ENCODE data around the gene PPP6R3.

PPP6R3 gene

DNA sequence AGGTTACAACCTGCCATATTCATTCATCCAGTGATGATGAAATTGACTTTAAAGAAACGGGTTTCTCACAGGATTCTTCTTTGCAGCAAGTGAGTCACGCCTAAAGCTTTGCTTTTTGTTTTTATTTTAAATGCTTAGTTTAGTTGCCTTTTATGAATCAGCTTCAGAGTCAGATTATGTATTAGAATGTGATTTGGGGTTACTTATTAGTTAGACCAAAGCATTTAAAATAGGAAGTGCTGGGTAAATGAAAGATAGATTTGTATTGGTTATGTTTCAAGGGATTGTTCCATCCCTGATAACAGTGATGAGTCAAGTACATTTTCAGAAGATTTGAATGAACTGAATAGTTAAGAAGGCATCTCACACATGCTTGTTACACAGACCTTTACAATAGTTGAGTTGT, 122.5 kb downstream of the PPP6R3 start:
- Mint-ChIP-seq H3K9me3 (no peaks in the 10 kb centered on the region), H3K27me3 (no peaks in the 10 kb centered on the region), H3K27ac (peak overlapping the region; percentile 0), H3K4me1 (peaks cover 24% of the 10 kb centered on the region), H3K4me3 (no peak overlapping the region), H3K36me3 (peaks cover 50% of the 10 kb centered on the region)
- ATAC-seq = no peak

DNA sequence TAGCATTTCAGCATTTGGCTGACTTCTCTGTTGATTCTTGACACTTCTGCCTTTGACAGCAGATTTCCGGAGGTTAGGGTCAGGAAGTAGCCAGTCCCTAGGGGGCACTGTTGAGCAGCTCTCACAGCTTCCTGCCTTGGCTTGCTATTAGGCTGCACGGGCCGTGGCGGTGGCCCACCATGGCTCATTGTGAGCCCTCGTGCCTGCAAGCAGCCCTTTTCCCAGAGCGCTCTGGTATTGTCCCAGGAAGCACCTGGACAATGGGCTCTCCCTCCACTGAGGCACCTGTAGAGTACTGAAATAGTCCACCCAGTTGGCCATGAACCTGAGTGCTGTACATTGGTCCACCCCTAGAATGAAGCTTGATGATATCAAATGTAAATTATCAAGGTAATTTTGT, 123.5 kb downstream of the PPP6R3 start:
- Mint-ChIP-seq H3K4me3 (no peak overlapping the region), H3K4me1 (peaks cover 24% of the 10 kb centered on the region), H3K27ac (no peak overlapping the region), H3K36me3 (peaks cover 45% of the 10 kb centered on the region), H3K9me3 (no peaks in the 10 kb centered on the region), H3K27me3 (no peaks in the 10 kb centered on the region)
- ATAC-seq = peak; percentile 73

DNA sequence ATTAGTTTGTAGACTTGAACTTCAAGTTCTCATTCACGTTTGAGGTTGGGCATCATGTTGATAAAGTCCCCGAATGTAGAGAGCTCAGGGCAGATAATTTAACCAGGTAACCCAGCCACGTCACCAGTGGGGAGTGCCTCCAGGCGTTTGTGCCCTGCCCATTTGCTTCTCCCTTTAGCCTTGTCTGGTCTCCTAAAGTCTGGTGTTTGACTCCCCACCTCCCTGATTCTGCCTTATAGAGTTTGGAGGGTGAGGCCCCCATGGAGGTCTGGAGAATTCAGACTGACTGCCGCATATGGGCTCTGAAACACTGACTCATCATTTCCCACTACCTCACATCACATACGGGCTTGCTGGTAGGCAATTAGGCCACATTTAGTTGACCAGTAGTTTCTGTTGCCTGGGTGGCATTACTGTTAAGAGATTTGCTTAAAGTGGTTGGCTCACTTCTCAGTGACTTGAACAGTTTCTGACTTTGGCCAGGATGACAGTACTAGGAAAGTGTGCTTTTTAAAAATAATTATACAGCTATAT, 124.5 kb downstream of the PPP6R3 start:
- peaks cover 24% of the 10 kb centered on the region for H3K4me1 Mint-ChIP-seq
- no peak overlapping the region for H3K27ac Mint-ChIP-seq
- no peak for ATAC-seq
- H3K36me3 Mint-ChIP-seq = peaks cover 44% of the 10 kb centered on the region
- H3K4me3 Mint-ChIP-seq = no peak overlapping the region
- no peaks in the 10 kb centered on the region for H3K27me3 Mint-ChIP-seq
- H3K9me3 Mint-ChIP-seq = no peaks in the 10 kb centered on the region

DNA sequence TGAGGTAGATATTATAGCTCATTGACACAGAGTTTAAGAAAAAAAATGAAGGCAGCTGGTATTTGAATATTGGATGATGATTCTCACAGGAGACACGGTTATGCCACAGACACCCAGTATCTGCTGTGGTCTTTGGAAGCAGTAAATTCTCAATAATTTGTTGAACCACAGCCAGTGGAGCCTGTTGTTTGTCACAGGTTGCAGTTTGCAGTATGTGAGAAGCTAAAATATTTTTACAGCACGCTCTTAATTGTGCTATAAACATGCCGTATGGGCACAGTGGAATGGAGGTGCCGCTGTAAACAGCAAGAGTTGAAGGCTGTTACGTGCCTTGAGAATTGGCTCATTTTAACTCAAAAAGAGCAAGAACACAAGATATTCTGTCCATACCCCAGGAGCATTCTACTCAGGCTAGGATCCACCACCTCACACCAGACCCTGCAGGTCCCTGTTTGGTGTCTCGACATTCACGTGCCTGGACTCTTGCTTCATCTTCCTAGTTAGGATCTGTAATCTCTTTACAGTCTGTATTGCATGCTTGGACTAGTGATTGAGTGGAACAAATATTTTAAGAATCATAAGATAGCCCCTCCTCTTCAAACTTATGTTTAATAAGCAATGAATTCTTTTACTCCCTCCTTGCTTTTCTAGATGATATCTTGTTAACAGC, 129.1 kb downstream of the PPP6R3 start:
- ATAC-seq = no peak
- H3K9me3 Mint-ChIP-seq = no peaks in the 10 kb centered on the region
- no peaks in the 10 kb centered on the region for H3K27me3 Mint-ChIP-seq
- H3K4me3 Mint-ChIP-seq = no peak overlapping the region
- H3K36me3 Mint-ChIP-seq = peaks cover 59% of the 10 kb centered on the region
- H3K27ac Mint-ChIP-seq = no peak overlapping the region
- H3K4me1 Mint-ChIP-seq = no peaks in the 10 kb centered on the region

DNA sequence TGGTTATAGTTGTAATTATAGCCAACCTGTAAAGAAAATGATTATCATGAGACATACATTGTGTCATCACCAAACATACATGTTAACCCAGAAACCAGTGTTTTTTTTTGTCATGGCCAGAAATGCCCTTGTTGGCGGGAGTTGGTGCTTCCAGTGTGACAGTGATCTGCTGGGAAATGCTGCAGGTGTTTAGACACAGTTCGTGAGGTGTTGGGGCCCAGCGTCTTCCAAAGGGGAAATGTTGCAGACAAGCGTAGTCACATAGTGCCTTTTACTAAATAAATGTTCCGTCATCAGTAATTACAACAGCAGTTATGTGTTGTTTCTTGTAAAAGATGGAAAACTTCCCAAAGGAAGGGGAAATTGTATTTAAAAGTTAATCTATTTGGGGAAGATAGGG, 131.2 kb downstream of the PPP6R3 start:
- no peak for ATAC-seq
- H3K27ac Mint-ChIP-seq = no peak overlapping the region
- H3K9me3 Mint-ChIP-seq = no peaks in the 10 kb centered on the region
- H3K4me1 Mint-ChIP-seq = no peaks in the 10 kb centered on the region
- peaks cover 75% of the 10 kb centered on the region for H3K36me3 Mint-ChIP-seq
- no peaks in the 10 kb centered on the region for H3K27me3 Mint-ChIP-seq
- no peak overlapping the region for H3K4me3 Mint-ChIP-seq

DNA sequence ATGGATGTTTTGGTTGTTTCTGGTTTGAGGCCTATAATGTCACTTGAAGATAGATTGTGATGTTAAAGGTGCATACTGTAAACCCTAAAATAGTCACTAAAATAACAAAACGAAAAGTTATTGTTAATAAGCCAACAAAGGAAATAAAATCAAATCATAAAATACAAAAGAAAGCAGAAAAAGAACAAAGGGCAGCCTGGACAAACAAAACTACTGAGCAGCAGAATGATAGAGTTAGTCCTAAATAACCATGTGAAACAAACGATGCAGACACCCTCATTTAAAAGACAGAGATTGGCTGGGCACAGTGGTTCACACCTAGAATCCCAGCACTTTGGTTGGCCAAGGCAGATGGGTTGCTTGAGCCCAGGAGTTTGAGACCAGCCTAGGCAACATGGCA, 132.9 kb downstream of the PPP6R3 start:
- Mint-ChIP-seq H3K4me1 (no peaks in the 10 kb centered on the region), H3K27me3 (no peaks in the 10 kb centered on the region), H3K9me3 (no peaks in the 10 kb centered on the region), H3K27ac (peak overlapping the region; percentile 48), H3K36me3 (peaks cover 81% of the 10 kb centered on the region), H3K4me3 (no peak overlapping the region)
- no peak for ATAC-seq

DNA sequence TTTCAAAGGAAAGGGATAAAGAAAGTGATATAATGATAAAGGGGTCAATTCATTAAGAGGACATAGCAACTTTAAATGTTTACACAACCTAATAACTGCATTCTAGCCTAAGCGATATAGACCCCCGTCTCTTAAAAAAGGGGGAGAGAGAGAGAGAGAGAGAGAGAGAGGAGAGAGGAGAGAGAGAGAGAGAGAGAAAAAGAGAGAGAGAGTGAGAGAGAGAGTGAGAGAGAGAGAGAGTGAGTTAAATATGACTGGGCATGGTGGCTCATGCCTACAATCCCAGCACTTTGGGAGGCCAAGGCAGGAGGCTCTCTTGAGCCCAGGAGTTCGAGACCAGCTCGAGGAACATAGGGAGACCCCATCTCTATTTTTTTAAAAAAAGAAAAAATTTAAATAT, 133.6 kb downstream of the PPP6R3 start:
- Mint-ChIP-seq H3K27me3 (no peaks in the 10 kb centered on the region), H3K9me3 (no peaks in the 10 kb centered on the region), H3K36me3 (peaks cover 83% of the 10 kb centered on the region), H3K27ac (peak overlapping the region; percentile 48), H3K4me1 (no peaks in the 10 kb centered on the region), H3K4me3 (no peak overlapping the region)
- ATAC-seq = no peak

DNA sequence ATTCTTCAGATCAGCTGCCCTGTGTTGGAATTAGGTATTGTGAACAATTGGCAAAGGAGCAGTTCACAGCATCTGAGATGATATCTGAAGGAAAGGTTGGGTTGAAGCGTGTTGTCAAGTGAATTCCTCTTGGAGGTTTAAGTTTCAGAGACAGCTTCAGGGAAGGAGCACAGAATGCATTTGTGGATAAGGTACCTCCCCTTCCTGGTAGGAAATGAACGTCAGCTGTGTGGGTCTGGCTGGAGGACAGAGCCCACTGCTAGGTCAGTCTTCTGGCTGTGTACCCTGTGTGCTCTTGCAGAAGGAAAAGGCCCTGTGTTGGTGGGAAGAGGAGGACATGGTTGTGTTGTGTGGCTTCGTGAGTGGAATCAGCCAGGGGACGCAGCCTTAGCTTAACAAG, 135.7 kb downstream of the PPP6R3 start:
- H3K36me3 Mint-ChIP-seq = peaks cover 88% of the 10 kb centered on the region
- no peak for ATAC-seq
- no peaks in the 10 kb centered on the region for H3K9me3 Mint-ChIP-seq
- H3K4me3 Mint-ChIP-seq = no peak overlapping the region
- no peak overlapping the region for H3K27ac Mint-ChIP-seq
- no peaks in the 10 kb centered on the region for H3K27me3 Mint-ChIP-seq
- no peaks in the 10 kb centered on the region for H3K4me1 Mint-ChIP-seq

DNA sequence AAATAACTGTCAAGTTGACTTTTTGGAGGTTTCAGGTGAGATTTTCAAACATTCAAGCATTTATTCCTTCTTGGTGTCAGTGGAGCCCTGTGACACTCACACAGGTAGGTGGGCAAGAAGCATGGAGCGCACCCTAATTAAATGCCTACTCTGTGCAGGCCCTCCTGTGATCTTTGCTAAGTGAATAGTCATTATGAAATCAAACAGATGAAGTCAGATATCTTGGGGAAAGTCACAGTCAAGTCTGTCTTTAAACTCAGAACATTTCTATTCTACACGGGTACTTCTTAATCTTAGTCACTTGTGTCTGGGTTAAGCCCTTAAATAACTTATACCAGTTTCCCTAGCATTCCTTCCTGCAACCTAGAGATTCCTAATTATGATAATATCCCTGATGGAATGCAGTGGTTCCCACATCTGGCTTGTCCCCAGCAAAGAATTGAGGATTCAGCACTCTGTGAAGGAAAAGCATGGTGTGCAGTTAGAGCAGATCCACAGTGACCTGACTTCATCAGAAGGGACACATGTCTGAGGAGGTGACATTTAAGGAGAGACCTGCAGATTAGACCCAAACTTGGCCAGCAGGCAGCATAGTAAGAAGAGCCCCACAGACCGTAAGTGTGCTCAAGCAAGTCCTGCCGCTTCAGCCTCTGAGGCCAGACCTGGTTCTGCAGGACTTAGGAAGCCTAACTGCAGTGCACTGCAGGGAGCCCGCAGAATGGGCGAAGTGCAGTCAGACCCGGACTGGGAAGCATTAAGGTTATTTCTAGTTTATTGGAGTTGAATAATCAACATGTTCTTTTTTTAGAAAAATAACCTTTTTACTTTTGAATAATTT, 138.5 kb downstream of the PPP6R3 start:
- no peak overlapping the region for H3K27ac Mint-ChIP-seq
- H3K36me3 Mint-ChIP-seq = peaks cover 89% of the 10 kb centered on the region
- no peaks in the 10 kb centered on the region for H3K9me3 Mint-ChIP-seq
- no peaks in the 10 kb centered on the region for H3K27me3 Mint-ChIP-seq
- no peaks in the 10 kb centered on the region for H3K4me1 Mint-ChIP-seq
- ATAC-seq = no peak
- H3K4me3 Mint-ChIP-seq = no peak overlapping the region

DNA sequence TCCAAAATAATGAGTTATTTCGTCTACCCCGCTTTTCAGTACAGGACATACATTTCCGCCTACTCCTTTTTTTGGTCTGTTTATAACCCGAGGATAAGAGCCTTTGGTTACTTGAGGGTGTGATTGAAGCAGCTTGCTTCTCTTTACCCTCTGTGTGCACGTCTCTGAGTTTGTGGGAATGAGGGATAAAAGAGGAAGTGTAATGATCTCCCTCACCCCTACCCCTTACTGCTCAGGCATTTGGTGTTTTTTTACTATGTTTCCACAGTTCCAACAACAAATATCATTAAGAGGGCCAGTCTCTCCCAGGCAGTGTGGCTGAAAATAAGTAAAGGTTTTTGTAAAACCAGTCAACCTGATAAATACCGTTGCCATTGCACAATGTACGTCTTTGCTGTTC, 140.6 kb downstream of the PPP6R3 start:
- Mint-ChIP-seq H3K36me3 (peaks cover 90% of the 10 kb centered on the region), H3K9me3 (no peaks in the 10 kb centered on the region), H3K27ac (no peak overlapping the region), H3K4me1 (no peaks in the 10 kb centered on the region), H3K4me3 (no peak overlapping the region), H3K27me3 (no peaks in the 10 kb centered on the region)
- no peak for ATAC-seq

DNA sequence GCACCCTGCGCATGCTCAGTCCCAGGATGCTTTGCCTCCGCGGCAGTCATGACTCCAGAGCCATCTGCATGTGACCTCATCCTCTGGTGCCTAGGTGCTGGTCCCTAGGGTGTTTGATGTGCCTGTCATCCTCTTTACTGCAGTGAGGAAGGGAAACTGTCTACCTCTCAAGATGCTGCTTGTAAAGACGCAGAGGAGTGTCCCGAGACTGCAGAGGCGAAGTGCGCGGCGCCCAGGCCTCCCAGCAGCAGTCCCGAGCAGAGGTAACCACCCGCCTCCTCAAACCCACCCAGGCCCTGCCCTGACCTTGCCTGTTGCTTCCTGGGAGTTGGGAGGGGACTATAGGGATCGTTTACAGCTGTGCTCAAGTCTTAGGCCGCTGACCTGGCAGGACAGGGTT, 149.2 kb downstream of the PPP6R3 start:
- no peaks in the 10 kb centered on the region for H3K9me3 Mint-ChIP-seq
- no peak for ATAC-seq
- no peak overlapping the region for H3K4me3 Mint-ChIP-seq
- no peaks in the 10 kb centered on the region for H3K27me3 Mint-ChIP-seq
- no peak overlapping the region for H3K27ac Mint-ChIP-seq
- H3K36me3 Mint-ChIP-seq = peaks cover 90% of the 10 kb centered on the region
- H3K4me1 Mint-ChIP-seq = no peaks in the 10 kb centered on the region

DNA sequence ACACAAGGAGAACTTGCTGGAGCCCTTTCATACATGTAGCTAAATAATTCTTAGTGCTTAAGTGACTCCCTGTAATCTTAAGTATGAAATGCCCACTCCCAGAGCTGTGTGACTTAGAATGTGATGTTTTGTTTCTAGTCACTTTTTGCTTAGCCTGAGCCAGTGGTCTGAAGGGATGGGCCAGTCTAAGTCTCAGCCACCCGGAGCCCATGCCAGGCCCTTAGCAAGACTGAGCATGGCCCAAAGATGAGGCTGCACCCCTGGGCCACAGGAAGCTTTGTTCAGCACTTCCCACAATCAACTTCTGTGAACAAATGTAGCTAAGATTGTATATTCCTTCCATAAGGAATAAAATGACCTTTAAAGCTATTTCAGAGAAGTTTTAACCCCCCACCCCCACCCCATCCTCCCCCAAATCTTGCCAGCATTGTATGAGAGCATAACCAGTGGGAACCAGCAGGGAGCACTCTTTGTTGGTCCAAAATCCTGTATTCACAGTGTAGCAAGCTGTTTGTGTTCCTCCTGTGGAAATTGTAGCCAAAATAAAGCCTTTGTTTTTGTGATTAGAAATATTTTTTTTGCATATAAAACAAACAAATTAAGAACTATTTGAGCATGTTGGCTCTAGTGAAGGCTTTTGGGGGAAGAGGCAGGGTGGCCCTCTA, 150.0 kb downstream of the PPP6R3 start:
- H3K27me3 Mint-ChIP-seq = no peaks in the 10 kb centered on the region
- no peak overlapping the region for H3K4me3 Mint-ChIP-seq
- no peak for ATAC-seq
- no peaks in the 10 kb centered on the region for H3K9me3 Mint-ChIP-seq
- H3K4me1 Mint-ChIP-seq = no peaks in the 10 kb centered on the region
- peaks cover 90% of the 10 kb centered on the region for H3K36me3 Mint-ChIP-seq
- no peak overlapping the region for H3K27ac Mint-ChIP-seq

DNA sequence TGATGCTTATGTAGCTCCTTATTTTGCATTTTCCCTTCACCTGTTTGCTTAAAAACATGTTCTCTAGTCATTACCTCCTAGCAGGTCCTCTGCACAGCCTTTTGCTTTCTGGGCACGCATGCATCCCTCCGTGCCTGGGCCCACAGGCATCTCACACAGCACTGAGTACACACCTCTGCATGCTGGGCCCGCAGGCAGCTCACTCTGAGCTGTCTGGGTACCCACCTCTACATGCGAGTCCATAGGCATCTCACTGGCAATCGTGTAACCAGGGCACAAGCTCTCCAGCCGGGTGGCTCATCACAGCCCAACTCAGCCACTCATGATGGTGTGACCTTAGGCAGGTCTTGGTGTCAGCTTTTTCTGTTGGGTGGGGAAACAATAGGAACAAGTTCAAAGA, 155.1 kb downstream of the PPP6R3 start:
- H3K36me3 Mint-ChIP-seq = peaks cover 56% of the 10 kb centered on the region
- H3K9me3 Mint-ChIP-seq = no peaks in the 10 kb centered on the region
- H3K27me3 Mint-ChIP-seq = no peaks in the 10 kb centered on the region
- no peak overlapping the region for H3K4me3 Mint-ChIP-seq
- H3K27ac Mint-ChIP-seq = no peak overlapping the region
- ATAC-seq = no peak
- H3K4me1 Mint-ChIP-seq = no peaks in the 10 kb centered on the region

DNA sequence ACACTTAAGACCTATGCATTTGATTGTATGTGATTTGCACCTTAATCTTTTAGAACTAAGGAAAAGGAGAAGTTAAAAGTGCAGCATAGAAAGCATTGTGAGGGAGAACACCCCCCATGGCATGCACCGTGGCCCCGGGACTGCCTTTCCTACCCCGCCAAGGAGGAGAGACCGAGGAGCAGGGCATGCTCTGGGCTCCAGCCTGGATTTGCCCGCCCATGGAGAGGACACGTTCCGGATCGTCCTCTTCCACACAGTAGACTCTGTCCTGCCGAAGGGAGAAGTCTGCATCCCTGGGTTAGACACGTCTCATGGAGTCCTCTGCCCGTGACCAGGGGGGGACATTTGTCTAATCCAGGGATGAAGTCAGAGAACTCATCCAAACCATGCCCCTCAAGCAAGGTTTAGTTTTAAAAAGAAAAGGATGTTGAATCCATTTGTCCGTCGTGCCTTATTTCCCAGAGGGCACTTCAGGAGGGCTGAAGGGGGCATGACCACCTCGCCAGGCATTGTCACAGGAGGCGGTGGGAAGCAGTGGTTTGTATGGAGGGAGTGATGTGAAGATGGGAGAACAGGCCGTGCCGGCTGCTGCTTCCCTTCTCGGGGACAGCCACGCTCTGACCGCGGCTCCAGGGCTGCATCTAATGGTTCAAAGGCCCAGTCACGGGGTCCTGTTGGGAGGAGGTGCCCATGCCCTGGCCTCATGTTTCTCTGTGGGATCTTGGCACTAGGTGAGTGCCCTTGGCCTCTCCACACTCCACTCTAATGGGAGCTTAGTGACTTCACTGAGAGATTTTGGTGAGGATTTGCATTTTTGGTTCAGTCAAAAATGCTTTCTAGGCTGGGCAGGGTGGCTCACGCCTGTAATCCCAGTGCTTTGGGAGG, 157.6 kb downstream of the PPP6R3 start:
- H3K36me3 Mint-ChIP-seq = peaks cover 32% of the 10 kb centered on the region
- no peak overlapping the region for H3K4me3 Mint-ChIP-seq
- no peak overlapping the region for H3K27ac Mint-ChIP-seq
- H3K27me3 Mint-ChIP-seq = peaks cover under 1% of the 10 kb centered on the region
- peaks cover 3% of the 10 kb centered on the region for H3K9me3 Mint-ChIP-seq
- no peaks in the 10 kb centered on the region for H3K4me1 Mint-ChIP-seq
- no peak for ATAC-seq

DNA sequence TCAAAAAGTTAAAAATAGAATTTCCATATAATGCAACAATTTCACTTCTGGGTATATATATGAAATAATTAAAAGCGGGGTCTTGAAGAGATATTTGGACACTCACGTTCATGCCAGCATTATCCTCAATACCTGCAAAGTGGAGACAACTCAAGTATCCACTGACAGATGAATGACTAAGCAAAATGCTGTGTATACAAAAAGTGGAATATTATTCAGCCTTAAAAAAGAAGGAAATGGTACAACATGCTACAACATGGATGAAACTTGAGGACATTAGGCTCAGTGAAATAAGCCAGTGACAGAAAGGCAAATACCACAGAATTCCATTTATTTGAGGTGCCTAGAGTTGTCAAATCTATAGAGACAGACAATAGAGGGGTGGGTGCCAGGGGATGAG, 161.3 kb downstream of the PPP6R3 start:
- Mint-ChIP-seq H3K4me3 (no peak overlapping the region), H3K27ac (no peak overlapping the region), H3K27me3 (peaks cover 15% of the 10 kb centered on the region), H3K4me1 (no peaks in the 10 kb centered on the region), H3K36me3 (no peaks in the 10 kb centered on the region), H3K9me3 (peaks cover 8% of the 10 kb centered on the region)
- no peak for ATAC-seq
